GM12864 (cell line): ENCODE data around the gene APC2.

Experiments used
- DNase-seq: peaks from one replicate; pipeline ENCODE4 v3.0.0-alpha.2; 2011; ENCODE audit warnings: low read depth
- H3K4me3 ChIP-seq: 2 replicates; pipeline ENCODE4 v1.5.1; 2011; ENCODE audit warnings: mild to moderate bottlenecking, low read depth, low read length, control low read depth
- TF ChIP-seq, protein P1 (sequence below): IDR thresholded peaks from 2 replicates; pipeline ENCODE4 v1.5.1; 2011; ENCODE audit warnings: low read depth, mild to moderate bottlenecking, moderate library complexity, low read length, control low read depth, inconsistent platforms; ENCODE audit errors: missing control alignments

The APC2 gene

DNA sequence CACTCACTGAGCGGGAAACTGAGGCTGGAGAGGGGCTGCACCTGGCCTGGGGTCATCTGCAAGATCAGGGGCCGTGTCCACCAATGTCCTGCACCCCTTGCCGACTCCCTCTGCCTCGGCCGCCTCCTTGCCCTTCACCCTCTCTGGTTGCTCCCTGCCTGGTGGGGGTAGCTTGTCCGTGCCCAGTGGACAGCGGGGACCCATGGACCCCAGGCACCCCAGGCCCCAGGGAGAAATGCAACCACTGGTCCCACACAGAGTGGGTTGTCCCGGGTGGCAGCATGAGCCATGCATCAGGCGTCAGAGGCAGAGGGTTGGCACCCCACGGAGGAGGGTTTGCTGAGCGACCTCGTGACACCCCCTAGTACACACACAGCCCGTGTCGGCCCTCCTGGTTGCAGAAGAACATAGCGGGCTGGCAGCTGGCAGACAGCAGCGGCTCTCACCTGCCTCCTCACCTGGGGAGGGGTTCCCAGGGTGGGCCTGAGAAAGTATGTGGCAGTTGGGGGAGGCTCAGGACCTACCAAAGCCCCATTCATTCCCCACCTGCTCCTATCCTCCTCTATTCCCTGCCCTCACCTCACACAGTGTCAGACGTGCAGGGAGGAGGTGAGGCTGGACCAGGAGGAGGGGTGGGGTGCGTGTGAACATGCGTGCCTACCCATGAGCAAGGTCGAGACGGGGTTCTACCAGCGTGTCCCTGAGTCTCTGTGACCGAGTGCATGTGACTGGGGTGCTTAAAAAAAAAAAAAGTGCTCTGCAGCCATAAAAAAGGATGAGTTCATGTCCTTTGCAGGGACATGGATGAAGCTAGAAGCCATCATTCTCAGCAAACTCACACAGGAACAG lies 54.2 kb downstream of the APC2 start:
- DNase-seq = no peak
- H3K4me3 ChIP-seq = no peak overlapping the region
- TF ChIP-seq, protein P1, sequence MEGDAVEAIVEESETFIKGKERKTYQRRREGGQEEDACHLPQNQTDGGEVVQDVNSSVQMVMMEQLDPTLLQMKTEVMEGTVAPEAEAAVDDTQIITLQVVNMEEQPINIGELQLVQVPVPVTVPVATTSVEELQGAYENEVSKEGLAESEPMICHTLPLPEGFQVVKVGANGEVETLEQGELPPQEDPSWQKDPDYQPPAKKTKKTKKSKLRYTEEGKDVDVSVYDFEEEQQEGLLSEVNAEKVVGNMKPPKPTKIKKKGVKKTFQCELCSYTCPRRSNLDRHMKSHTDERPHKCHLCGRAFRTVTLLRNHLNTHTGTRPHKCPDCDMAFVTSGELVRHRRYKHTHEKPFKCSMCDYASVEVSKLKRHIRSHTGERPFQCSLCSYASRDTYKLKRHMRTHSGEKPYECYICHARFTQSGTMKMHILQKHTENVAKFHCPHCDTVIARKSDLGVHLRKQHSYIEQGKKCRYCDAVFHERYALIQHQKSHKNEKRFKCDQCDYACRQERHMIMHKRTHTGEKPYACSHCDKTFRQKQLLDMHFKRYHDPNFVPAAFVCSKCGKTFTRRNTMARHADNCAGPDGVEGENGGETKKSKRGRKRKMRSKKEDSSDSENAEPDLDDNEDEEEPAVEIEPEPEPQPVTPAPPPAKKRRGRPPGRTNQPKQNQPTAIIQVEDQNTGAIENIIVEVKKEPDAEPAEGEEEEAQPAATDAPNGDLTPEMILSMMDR = no peak

DNA sequence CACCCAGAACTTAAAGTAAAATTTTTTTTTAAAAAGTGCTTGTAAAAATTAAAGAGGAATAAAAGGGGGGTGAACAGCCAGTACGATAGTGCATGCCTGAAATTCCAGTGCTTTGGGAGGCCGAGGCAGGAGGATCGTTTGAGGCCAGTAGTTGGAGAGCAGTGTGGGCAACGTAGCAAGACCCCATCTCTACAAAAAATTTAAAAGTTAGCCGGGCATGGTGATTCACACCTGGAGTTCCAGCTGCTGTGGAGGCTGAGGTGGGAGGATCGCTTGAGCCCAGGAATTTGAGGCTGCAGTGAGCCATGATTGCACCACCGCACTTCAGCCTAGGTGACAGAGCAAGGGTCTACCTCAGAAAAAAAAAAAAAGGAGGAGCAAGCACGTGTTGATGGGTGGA lies 55.1 kb downstream of the APC2 start:
- no peak for DNase-seq
- TF ChIP-seq, protein P1 = no peak
- no peak overlapping the region for H3K4me3 ChIP-seq

DNA sequence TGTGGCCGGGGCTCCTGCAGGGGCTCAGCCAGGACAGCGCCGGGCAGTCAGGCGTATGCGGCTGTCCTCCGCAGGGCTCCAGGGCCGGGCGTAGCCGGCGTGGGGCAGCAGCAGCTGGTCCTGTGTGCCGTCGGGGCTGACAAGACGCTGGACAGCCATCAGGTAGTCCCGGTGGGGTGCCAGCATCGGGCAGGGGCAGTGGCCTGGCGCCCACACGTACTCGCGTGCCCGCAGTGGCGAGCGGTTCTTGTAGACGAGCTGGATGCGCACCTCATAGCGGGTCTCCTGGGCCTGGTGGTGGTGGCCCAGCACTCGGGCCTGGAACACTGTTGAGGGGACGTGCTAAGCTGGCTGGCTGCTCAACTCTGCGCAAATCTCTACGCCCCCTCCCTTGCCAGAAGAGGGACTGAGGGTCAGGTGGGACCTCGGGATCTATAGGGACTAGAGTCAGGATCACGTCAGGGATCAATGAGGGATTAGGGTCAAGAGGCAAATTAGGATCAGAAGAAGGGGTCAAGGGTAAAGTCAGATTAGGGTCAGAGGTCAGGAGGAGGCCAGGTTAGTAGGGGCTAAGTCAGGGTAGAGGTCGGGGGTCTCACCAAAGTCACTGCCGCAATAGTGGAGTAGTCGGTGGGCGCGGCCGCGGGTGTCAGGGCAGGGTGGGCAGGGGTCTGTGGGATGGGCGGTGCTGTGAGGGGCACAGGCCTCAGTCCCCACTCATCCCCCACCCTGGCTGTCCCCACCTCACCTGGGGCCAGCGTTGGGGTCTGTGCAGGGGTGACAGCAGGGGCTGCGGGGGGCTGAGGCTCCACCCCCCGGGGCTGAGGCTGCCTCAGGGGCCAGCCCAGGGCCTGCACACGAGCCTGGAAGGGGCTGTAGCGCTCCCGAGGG lies 56.3 kb downstream of the APC2 start:
- TF ChIP-seq, protein P1 = no peak
- no peak for DNase-seq
- H3K4me3 ChIP-seq = no peak overlapping the region

DNA sequence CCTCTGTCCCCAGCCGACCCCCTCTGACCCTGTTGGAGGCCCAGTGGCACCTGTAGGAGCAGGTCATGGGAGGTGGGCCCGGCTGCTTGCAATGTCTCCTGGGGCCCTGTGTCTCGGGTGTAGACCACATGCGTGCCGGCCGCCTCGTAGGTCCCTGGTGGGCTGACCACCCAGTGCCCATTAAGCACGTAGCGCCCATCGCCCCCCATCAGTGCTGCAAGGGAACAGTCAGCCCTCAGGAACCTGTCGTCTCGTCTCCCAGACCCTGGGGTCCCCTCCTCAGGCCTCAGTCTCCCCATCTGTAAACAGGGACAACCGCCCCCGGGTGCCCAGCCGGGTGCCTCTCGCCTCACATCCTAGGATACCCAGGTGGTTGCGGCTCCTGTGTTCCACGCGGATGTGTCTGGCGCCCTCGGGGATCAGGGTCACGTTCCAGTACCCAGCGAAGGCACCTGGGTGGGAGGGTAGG lies 57.3 kb downstream of the APC2 start:
- H3K4me3 ChIP-seq = no peak overlapping the region
- DNase-seq = no peak
- TF ChIP-seq, protein P1 = no peak

DNA sequence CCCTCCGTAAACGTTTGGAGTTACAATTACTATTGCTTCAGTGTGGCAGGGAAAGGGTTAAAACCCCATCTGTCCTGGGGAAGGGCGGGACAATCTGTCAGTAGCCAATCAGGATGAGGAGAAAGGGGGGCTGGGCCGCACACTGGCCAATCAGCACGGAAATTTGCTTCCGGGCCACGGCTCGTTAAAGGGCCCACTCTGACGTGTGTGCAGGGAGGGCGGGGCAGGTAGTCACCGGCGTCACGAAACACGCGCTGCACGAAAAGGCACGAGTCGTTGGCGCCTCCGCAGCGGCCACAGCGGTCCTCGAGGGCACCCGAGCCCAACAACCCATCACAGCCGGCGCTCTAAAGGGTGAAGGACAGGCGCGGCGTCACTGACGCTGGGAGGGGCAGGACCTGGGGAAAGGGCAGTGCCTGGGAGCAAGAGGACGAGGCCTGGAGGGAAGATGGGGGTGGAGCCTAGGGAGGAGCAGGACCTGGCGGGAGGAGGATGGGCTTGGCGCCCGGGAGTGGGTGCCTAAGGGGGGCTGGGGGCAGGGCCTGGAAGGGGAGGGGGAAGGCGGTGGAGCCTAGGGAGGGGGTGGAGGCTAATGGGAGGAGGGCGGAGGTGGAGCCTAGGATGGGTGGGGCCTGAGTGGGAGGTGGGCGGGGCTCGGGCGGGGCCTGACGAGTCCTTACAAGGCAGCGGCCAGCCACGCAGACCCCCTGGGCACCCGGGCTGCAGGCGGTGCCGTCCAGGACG lies 58.0 kb downstream of the APC2 start:
- DNase-seq = peak; percentile 60
- H3K4me3 ChIP-seq = peak overlapping the region; percentile 52
- TF ChIP-seq, protein P1 = no peak

DNA sequence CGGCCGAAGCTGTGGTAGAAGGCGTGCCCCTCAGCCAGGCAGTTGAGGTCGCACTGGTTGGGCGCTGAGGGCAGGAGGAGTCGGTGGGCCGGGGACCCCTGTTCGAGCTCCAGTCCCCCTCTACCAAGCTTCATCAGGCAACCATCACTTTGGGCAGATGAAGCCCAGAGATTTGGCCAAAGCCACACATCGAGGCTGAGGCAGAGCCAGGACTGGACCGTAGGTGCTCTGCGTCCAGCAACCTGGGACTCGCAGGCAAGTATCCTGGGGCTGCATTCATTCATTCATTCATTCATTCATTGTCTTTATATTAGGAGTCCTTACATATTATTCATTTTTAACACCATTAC lies 58.6 kb downstream of the APC2 start:
- no peak overlapping the region for H3K4me3 ChIP-seq
- TF ChIP-seq, protein P1 = no peak
- DNase-seq = no peak
